ENCODE measurements around the gene PKIG. TPM values are rescaled to one million over a fixed set of nuclear protein-coding genes. Genes with fewer than 3 reads are reported as not detected.

PKIG gene
- total and polyA plus RNA-seq, 10 of the 15 experiments (the other 5 are each of a cell fraction or from before 2014, with no cell fraction given) = 5.7 to 82.3 (median 39.7) TPM

DNA sequence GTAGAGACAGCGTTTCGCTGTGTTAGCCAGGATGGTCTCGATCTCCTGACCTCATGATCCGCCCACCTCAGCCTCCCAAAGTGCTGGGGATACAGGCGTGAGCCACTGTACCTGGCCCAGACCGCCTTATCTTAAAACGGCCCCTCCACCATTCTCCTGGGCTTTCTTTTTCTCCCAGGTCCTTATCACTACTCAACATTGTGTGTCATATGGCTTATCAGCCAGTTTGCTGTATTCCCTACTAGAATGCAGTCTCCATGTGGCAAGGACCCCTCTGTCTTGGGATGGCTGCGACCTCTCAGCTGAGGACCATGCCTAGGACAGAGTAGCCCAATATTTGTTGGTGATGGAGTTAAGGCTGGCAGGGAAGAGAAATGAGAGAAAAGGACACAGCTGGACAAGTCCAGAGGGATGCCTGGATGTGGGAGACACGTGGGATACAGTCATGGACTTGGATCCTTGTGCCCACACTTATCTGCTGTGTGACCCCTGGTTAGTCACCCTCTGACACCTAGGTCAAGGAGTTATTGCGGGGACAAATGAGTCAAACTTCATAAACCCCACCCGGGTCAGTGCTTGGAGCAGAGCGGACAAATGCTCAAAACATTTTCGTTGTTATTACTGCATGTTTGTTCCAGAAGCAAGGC is 45.1 kb downstream of the PKIG start:
- no peak overlapping the region for H3K9ac ChIP-seq (ENCODE audit: control insufficient read depth, insufficient read depth, low read length)
- SMC1A ChIA-PET (ENCODE audit: uncharacterized antibody, unreplicated experiment) = interaction anchor here (0.6 kb wide), 1 partner anchor 54 kb away, joined by 3 read pairs; no protein-coding TSS in a partner anchor
- no peak overlapping the region for H3K27ac ChIP-seq (ENCODE audit: control insufficient read depth, insufficient read depth)
- RAD21 ChIA-PET (ENCODE audit: unreplicated experiment) = no interaction called here
- no peaks in the 10 kb centered on the region for H4K20me1 ChIP-seq (ENCODE audit: control insufficient read depth, insufficient read depth)
- no peak overlapping the region for H3K4me3 ChIP-seq
- H3K9me3 ChIP-seq (replicated peaks; ENCODE audit: control insufficient read depth, insufficient read depth, low read length) = no peaks in the 10 kb centered on the region; the same call in 1 of the 3 replicates
- 80% methylated on average over 13 of the region's 13 CpGs for WGBS (ENCODE audit: insufficient coverage, insufficient replicate concordance, low lambda C conversion rate, missing lambda C conversion rate)
- no peak overlapping the region for H2AFZ ChIP-seq (ENCODE audit: control insufficient read depth, low read depth, low read length)
- CTCF ChIA-PET = no interaction called here
- H3K79me2 ChIP-seq (ENCODE audit: control insufficient read depth, insufficient read depth, low read length) = no peaks in the 10 kb centered on the region
- peaks cover 20 to 28% of the 10 kb centered on the region in 2 experiments for H3K36me3 ChIP-seq (ENCODE audit: control insufficient read depth in 2 of 2, insufficient read depth in 2 of 2, low read length in 1 of 2)
- intact Hi-C loops (cut with micrococcal nuclease; ENCODE audit: unreplicated experiment) = no loop called here
- POLR2A ChIA-PET = no interaction called here
- DNase-seq (ENCODE audit: low read depth, low spot score) (no peak), FAIRE-seq (no peak), ATAC-seq (no peak)
- no peaks in the 10 kb centered on the region for H3K27me3 ChIP-seq (replicated peaks in 1 of 2; ENCODE audit: control insufficient read depth in 2 of 2, insufficient read depth in 2 of 2, low read length in 1 of 2)
- no peak overlapping the region for H3K4me2 ChIP-seq (ENCODE audit: control insufficient read depth, insufficient read depth)
- H3K4me1 ChIP-seq (ENCODE audit: control insufficient read depth, insufficient read depth, low read length) = no peaks in the 10 kb centered on the region
- TF ChIP-seq CHD4 (IDR thresholded peaks at IDR 0.05) (no peak), IKZF1 (conservative IDR thresholded peaks at IDR 0.05) (no peak), RB1 (IDR thresholded peaks at IDR 0.05; ENCODE audit: borderline replicate concordance) (no peak), DPF2 (IDR thresholded peaks at IDR 0.05) (no peak), TAF1 (IDR thresholded peaks at IDR 0.05; ENCODE audit: borderline replicate concordance, low read depth, low read length) (no peak), BCL11A (IDR thresholded peaks at IDR 0.05; ENCODE audit: low read depth, low read length) (no peak), CREB1 (IDR thresholded peaks at IDR 0.05; ENCODE audit: low read depth) (no peak), MYC (IDR thresholded peaks at IDR 0.05; ENCODE audit: insufficient read depth, insufficient read length, insufficient replicate concordance, low read length, severe bottlenecking) (no peak), RFX5 (IDR thresholded peaks at IDR 0.05; ENCODE audit: low read depth, low read length) (no peak), KAT2A (conservative IDR thresholded peaks at IDR 0.05; ENCODE audit: control insufficient read depth, low read depth, low read length) (no peak), POLR2AphosphoS2 (IDR thresholded peaks at IDR 0.05; ENCODE audit: low read depth, low read length) (no peak), RAD51 (IDR thresholded peaks at IDR 0.05) (no peak), ESRRA (IDR thresholded peaks at IDR 0.05; ENCODE audit: low read length) (no peak), KDM1A (IDR thresholded peaks at IDR 0.05; ENCODE audit: borderline replicate concordance) (no peak)
- TF ChIP-seq, protein P1, sequence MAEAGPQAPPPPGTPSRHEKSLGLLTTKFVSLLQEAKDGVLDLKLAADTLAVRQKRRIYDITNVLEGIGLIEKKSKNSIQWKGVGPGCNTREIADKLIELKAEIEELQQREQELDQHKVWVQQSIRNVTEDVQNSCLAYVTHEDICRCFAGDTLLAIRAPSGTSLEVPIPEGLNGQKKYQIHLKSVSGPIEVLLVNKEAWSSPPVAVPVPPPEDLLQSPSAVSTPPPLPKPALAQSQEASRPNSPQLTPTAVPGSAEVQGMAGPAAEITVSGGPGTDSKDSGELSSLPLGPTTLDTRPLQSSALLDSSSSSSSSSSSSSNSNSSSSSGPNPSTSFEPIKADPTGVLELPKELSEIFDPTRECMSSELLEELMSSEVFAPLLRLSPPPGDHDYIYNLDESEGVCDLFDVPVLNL (IDR thresholded peaks at IDR 0.05; ENCODE audit: low read depth, low read length) = no peak
- TF ChIP-seq, protein P2, sequence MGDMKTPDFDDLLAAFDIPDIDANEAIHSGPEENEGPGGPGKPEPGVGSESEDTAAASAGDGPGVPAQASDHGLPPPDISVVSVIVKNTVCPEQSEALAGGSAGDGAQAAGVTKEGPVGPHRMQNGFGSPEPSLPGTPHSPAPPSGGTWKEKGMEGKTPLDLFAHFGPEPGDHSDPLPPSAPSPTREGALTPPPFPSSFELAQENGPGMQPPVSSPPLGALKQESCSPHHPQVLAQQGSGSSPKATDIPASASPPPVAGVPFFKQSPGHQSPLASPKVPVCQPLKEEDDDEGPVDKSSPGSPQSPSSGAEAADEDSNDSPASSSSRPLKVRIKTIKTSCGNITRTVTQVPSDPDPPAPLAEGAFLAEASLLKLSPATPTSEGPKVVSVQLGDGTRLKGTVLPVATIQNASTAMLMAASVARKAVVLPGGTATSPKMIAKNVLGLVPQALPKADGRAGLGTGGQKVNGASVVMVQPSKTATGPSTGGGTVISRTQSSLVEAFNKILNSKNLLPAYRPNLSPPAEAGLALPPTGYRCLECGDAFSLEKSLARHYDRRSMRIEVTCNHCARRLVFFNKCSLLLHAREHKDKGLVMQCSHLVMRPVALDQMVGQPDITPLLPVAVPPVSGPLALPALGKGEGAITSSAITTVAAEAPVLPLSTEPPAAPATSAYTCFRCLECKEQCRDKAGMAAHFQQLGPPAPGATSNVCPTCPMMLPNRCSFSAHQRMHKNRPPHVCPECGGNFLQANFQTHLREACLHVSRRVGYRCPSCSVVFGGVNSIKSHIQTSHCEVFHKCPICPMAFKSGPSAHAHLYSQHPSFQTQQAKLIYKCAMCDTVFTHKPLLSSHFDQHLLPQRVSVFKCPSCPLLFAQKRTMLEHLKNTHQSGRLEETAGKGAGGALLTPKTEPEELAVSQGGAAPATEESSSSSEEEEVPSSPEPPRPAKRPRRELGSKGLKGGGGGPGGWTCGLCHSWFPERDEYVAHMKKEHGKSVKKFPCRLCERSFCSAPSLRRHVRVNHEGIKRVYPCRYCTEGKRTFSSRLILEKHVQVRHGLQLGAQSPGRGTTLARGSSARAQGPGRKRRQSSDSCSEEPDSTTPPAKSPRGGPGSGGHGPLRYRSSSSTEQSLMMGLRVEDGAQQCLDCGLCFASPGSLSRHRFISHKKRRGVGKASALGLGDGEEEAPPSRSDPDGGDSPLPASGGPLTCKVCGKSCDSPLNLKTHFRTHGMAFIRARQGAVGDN (IDR thresholded peaks at IDR 0.05) = no peak
- TF ChIP-seq, protein P3, sequence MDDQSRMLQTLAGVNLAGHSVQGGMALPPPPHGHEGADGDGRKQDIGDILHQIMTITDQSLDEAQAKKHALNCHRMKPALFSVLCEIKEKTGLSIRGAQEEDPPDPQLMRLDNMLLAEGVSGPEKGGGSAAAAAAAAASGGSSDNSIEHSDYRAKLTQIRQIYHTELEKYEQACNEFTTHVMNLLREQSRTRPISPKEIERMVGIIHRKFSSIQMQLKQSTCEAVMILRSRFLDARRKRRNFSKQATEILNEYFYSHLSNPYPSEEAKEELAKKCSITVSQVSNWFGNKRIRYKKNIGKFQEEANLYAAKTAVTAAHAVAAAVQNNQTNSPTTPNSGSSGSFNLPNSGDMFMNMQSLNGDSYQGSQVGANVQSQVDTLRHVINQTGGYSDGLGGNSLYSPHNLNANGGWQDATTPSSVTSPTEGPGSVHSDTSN (IDR thresholded peaks at IDR 0.05; ENCODE audit: insufficient replicate concordance, low read depth, low read length) = no peak
- in situ Hi-C loops (cut with MboI) = no loop called here
- no TSS peak for BruUV-seq (replicated peaks)
